NCI-H2081 treated with DMSO at 0.1 percent for 48 hours (cell line): ENCODE data around the gene SLFNL1.
A peak's percentile ranks its signal among the peaks of the same experiment; 100 is the strongest.

ENCODE experiments used
- DNase-seq: peaks from one replicate; lab custom pipeline; 2025; lab: John Stamatoyannopoulos, UW

SLFNL1 gene

DNA sequence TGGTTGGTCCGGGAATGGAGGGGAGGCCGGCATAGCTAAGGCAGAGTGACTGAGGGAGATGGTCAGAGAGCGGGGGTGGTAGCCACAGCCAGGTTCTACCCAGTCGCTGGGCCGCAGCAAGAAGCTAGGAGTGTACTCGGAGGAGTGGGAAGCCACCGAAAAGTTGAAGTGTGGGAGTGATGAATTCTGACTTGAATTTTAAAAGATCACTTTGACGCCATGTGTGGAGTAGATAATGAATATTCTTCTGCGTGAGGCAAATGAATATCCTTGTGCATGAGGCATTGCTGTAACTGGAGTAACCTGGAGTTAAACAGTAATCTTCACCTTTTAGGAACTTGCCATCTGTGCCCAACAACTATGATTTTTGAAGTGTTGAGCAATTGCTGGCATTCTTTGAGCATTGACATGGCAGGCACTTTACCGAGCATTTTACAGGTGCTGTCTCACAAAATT is 35.2 kb downstream of the SLFNL1 start:
- no peak for DNase-seq

GRCh38 chr1:40985875-40986274 is 35.6 kb downstream of the SLFNL1 start:
- DNase-seq: no peak

DNA sequence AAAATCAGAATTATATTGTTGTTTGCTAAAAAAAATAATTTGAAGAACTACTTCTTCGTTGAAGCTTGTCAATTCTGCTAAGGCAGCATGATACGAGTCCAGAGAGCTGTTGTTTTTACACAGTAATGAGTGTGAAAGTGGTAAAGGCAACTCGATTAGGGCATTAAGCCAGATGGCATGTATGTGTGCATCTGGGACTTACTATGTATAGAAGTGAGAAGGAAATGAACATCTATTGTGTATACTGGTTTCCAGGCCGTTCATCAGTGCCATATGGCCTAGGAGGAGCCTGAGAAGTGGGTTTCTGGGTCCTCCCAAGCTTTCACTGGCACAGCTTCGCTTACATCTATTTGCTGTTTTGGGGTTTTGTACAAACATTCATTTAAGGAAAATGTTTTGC is 36.4 kb downstream of the SLFNL1 start:
- no peak for DNase-seq

GRCh38 chr1:40984531-40984930 is 37.0 kb downstream of the SLFNL1 start:
- DNase-seq: no peak

GRCh38 chr1:40984066-40984465 is 37.5 kb downstream of the SLFNL1 start:
- no peak for DNase-seq

GRCh38 chr1:40983286-40983685 is 38.2 kb downstream of the SLFNL1 start:
- no peak for DNase-seq

DNA sequence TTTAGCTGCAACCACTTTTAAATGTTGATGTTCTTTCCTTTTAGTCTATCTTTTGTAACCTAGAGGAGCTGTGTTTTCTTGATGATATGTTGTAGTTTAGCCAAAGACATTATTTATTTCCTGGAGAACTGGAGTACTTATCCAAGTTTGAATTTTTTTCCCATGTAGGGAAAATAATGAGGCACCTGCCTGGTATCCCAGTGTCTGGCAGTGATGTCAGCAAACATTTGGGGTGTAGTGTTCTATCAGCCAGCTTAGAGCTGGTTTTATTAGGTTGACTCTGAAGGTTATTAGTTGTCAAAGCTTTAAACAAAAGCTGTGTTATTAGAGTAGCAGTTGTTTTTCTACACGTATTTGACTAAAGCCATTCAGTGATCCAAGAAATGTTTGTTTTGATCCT is 38.8 kb downstream of the SLFNL1 start:
- DNase-seq: no peak

GRCh38 chr1:40981691-40982448 is 39.7 kb downstream of the SLFNL1 start:
- DNase-seq: no peak

DNA sequence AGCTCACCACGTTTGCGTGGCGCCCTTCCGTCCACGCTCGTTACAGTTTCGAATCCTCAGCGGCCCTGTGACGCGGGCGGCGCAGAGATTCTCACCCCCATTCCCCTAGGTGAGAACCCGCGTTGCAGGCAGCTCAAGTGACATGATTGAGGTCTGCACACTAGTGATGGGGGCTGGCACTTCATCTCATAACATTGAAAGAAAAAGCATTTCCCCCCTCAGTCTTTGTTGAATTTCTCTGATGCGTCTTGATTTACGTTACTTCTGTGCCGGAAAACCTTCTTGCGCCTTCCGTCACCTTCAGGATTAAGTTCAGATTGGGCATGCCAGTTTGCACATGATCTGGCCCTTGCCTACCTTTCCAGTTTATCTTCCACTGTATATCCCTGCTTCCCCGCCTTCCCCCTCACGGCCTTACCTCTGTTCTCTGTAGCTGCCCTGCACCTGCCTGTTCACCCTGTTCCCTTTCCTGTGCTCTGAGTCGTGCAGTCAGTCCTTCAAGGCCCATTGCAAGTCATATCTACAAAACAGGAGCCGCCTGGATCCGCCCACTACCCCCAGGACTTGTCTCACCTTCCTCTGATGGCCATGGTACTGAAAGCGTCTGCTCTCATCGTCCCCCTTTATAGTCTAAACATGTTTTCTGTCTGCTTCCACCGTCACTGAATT is 40.9 kb downstream of the SLFNL1 start:
- no peak for DNase-seq

GRCh38 chr1:40980068-40980452 is 41.5 kb downstream of the SLFNL1 start:
- no peak for DNase-seq

- peak; percentile 92 for DNase-seq
Observed at GRCh38 chr1:40979241-40980067, 42.1 kb downstream of the SLFNL1 start, which contains the start of gene CTPS1. TSS of gene CTPS1 (plus strand) at chr1:40979696. CDS start at chr1:40983291, 3,595 bp downstream.

GRCh38 chr1:40978886-40979240 is 42.7 kb downstream of the SLFNL1 start:
- DNase-seq: no peak

GRCh38 chr1:40977716-40978115 is 43.8 kb downstream of the SLFNL1 start:
- no peak for DNase-seq

- no peak for DNase-seq
Observed at GRCh38 chr1:40976952-40977690, 44.4 kb downstream of the SLFNL1 start.

- DNase-seq: no peak
Observed at GRCh38 chr1:40974945-40975344, 46.6 kb downstream of the SLFNL1 start.

DNA sequence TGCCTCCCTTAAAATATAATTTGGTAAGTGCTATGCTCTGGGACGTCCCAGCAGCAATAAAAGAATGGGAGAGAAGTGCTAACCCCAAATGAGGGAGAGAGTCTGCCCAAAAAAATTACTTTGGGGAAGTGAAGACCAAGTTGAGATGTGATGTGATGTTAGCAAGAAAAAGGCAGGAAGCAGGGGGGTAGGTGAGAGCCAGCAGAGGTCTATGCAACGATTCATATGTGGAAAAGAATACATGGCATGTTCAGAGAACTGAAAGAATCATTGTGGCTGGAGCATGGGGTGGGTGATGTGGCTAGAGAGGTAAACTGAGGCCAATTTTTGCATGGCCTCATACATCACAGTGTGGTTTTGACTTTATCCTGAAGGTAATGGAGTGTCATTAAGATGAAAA is 47.6 kb downstream of the SLFNL1 start:
- no peak for DNase-seq

- DNase-seq: no peak
Observed at GRCh38 chr1:40971966-40972365, 49.6 kb downstream of the SLFNL1 start.

DNA sequence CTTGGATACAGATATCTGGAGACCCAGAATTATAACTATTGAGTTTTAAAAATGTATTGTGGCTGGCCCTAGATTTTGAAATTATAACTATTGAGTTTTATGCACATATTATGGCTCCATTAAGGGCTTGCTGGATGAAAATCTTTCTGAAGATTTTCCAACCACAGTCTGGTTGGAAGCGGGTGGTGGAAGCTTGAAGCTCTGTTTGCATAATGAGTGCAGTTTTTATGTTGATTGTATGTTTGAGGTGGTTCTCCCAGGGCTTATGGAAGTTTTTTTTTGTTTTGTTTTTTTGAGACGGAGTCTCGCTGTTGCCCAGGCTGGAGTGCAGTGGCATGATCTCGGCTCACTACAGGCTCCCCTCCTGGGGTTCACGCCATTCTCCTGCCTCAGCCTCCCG is 52.1 kb downstream of the SLFNL1 start:
- no peak for DNase-seq

DNA sequence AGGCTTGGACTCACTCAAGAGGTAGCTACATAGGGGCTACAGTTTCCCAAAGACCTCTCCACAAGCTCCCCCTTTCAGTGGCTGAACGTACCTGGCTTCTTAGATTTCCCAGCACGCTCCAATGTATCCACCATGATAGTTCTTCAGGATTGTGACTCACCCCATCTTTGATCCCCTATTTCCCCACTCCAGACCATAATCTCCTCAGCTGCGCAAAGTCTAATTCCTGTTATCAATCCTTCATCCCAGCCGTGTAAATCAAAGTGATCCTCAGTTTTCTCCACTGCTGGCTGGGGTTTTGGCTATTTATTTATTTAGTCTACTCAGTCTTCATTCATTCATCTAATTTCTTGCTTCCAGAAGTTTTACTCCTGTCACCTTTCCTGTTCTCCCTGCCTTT is 55.1 kb downstream of the SLFNL1 start:
- no peak for DNase-seq
